Hepatocyte (in vitro differentiated cells): Measurements from ENCODE around the gene RAB3IL1. TPM values are rescaled to one million over a fixed set of nuclear protein-coding genes. Genes with fewer than 3 reads are reported as not detected.

ENCODE experiments used
- DNase-seq: peaks from one replicate; pipeline ENCODE4 v3.0.0-alpha.2; 2016; ENCODE audit warnings: low spot score
- H2AFZ ChIP-seq: fragments of 200-600 bp; sonication (generic); 2 replicates; pipeline ENCODE4 v1.6.0; 2016; ENCODE audit warnings: antibody characterized with exemption, mild to moderate bottlenecking
- H3K27ac ChIP-seq: fragments of 200-600 bp; sonication (generic); 2 replicates; pipeline ENCODE4 v1.5.1; 2016; ENCODE audit warnings: mild to moderate bottlenecking
- H3K27me3 ChIP-seq: fragments of 200-600 bp; sonication (generic); 2 replicates; pipeline ENCODE4 v1.6.1; 2016
- H3K36me3 ChIP-seq: fragments of 200-600 bp; sonication (generic); replicated peaks from 2 replicates; pipeline ENCODE4 v1.5.1; 2016; ENCODE audit warnings: low read depth; ENCODE audit not compliant: insufficient read depth
- H3K4me1 ChIP-seq: fragments of 200-600 bp; sonication (generic); 2 replicates; pipeline ENCODE4 v1.5.1; 2016; ENCODE audit warnings: mild to moderate bottlenecking, moderate library complexity; ENCODE audit not compliant: insufficient read depth
- H3K4me2 ChIP-seq: fragments of 200-600 bp; sonication (generic); 2 replicates; pipeline ENCODE4 v1.6.0; 2016
- H3K4me3 ChIP-seq: fragments of 200-600 bp; sonication (generic); 2 replicates; pipeline ENCODE4 v1.5.1; 2016; ENCODE audit warnings: mild to moderate bottlenecking
- H3K79me2 ChIP-seq: fragments of 200-600 bp; sonication (generic); 2 replicates; pipeline ENCODE4 v1.6.0; 2017; ENCODE audit warnings: mild to moderate bottlenecking
- H3K9me2 ChIP-seq: fragments of 200-600 bp; sonication (generic); replicated peaks from 2 replicates; pipeline ENCODE4 v1.6.0; 2017; ENCODE audit warnings: mild to moderate bottlenecking; ENCODE audit not compliant: insufficient read depth
- H3K9me3 ChIP-seq: fragments of 200-600 bp; sonication (generic); 2 replicates; pipeline ENCODE4 v1.5.1; 2016; ENCODE audit warnings: low read depth, mild to moderate bottlenecking
- H4K20me1 ChIP-seq: fragments of 200-600 bp; sonication (generic); 2 replicates; pipeline ENCODE4 v1.6.0; 2016; ENCODE audit warnings: mild to moderate bottlenecking; ENCODE audit not compliant: insufficient read depth, poor library complexity, severe bottlenecking
- EZH2 ChIP-seq: fragments of 200-600 bp; sonication (generic); IDR thresholded peaks from 2 replicates; pipeline ENCODE4 v1.6.1; 2016; ENCODE audit warnings: antibody characterized with exemption, mild to moderate bottlenecking, borderline replicate concordance
- EZH2phosphoT487 ChIP-seq: fragments of 200-600 bp; sonication (generic); IDR thresholded peaks from one replicate; pipeline ENCODE4 v1.6.1; 2018; ENCODE audit warnings: antibody characterized with exemption, mild to moderate bottlenecking, low read depth, moderate library complexity; ENCODE audit not compliant: unreplicated experiment, severe bottlenecking
- WGBS: methylation state at CpG from one replicate; pipeline ENCODE4 v1.1.6; 2016; ENCODE audit warnings: low lambda C conversion rate; ENCODE audit errors: missing lambda C conversion rate; 5-methylcytosine and 5-hydroxymethylcytosine counted together
- polyA plus RNA-seq: library from polyadenylated mRNA; unstranded; fragments of >200 nt; fragmentation: Nextera tagmentation; extraction: Ambion mirVana; gene quantifications from 2 replicates; pipeline ENCODE4 v1.2.1, GENCODE V29; 2016
- total RNA-seq: library from RNA; depleted of rRNA; stranded (reverse); fragments of >200 nt; gene quantifications from 2 replicates; pipeline ENCODE4 v1.2.3, GENCODE V29; 2014
- TF ChIP-seq, protein P1 (sequence below): fragments of 200-600 bp; sonication (generic); IDR thresholded peaks from 2 replicates; pipeline ENCODE4 v1.5.1; 2016; ENCODE audit warnings: antibody characterized with exemption, mild to moderate bottlenecking; ENCODE audit not compliant: poor library complexity

The RAB3IL1 gene
- total and polyA plus RNA-seq, 2 experiments from 2014 or later, result 10.8 to 18.6 TPM

DNA sequence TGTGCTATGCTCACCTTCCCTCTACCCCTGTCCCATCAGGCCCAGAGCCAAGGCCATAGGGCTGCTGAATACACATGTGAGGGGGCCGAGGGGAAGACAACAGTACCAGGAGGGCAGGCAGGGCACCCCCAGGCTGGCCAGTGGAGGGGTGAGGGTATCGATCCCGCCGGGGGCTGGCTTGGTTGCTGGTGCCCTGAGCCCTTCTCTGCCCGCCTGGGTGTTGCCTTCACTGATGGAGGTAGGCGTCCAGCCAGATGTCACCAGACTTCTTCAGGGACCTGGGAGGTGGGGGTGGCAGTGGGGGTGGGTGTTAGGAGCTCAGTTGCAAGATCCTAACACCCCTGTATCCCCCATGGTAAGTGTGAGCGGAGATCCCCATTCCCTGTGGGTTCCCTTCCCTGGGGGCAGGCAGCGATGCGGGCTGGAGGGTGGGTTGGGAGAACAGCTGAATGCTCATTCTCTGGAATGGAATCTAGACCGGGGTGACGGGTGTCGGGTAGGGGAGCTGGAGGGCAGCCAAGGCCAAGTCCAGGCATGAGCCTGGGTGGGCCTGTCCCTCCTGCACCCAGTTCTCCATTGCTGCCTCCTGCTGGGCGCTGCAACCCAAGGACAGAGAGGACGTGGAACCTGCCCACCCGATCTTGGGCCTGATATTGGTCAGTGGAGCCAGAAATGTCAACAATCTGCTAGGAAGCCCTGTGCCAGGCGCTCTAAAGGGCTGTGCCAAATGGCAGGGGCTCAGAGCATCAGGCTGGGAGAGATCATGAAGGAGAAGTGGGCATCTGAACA, 43.6 kb downstream of the RAB3IL1 start:
- H3K4me3 ChIP-seq, result no peak overlapping the region
- H3K4me2 ChIP-seq, result no peak overlapping the region
- no peaks in the 10 kb centered on the region for H3K79me2 ChIP-seq
- TF ChIP-seq, protein P1, sequence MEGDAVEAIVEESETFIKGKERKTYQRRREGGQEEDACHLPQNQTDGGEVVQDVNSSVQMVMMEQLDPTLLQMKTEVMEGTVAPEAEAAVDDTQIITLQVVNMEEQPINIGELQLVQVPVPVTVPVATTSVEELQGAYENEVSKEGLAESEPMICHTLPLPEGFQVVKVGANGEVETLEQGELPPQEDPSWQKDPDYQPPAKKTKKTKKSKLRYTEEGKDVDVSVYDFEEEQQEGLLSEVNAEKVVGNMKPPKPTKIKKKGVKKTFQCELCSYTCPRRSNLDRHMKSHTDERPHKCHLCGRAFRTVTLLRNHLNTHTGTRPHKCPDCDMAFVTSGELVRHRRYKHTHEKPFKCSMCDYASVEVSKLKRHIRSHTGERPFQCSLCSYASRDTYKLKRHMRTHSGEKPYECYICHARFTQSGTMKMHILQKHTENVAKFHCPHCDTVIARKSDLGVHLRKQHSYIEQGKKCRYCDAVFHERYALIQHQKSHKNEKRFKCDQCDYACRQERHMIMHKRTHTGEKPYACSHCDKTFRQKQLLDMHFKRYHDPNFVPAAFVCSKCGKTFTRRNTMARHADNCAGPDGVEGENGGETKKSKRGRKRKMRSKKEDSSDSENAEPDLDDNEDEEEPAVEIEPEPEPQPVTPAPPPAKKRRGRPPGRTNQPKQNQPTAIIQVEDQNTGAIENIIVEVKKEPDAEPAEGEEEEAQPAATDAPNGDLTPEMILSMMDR, result no peak
- no peak for TF ChIP-seq EZH2phosphoT487
- TF ChIP-seq EZH2, result no peak
- H3K36me3 ChIP-seq, result no peaks in the 10 kb centered on the region
- H3K27me3 ChIP-seq, result no peaks in the 10 kb centered on the region
- no peaks in the 10 kb centered on the region for H3K9me3 ChIP-seq
- H4K20me1 ChIP-seq, result no peaks in the 10 kb centered on the region
- H3K27ac ChIP-seq, result no peak overlapping the region
- H3K9me2 ChIP-seq, result no peaks in the 10 kb centered on the region
- no peak for DNase-seq
- 93% methylated on average over 16 of the region's 16 CpGs for WGBS
- H3K4me1 ChIP-seq, result peaks cover 4% of the 10 kb centered on the region
- no peak overlapping the region for H2AFZ ChIP-seq

DNA sequence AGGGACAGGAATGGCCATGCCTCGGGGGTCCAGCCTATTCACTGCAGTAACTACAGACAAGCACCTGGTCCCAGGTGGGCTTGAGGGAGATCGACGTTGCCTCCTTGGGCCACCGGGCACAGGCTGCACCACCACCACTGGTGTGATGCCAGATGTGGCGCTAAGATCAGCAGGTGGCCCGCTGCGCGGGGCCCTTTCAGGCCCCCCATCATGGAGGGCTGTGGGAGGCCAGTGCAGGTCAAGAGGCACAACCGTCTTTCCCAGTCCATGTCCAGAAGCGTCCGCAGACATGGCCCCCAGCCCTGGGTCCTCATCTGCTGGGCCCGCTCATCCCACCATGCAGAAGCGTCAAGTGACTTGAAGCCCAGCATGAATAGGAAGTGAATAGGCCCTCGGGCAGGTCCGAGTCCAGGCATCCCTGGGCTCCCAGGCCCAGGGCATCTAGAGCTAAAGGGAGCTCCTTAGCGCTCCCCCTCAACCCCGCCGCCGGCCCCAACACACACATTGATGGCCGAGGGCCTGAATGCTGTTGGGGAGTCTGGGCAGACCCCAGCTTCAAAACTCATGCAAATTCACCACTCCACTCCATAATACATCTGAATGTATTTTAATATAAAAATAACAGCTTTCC, 44.3 kb downstream of the RAB3IL1 start:
- H3K9me3 ChIP-seq, result no peaks in the 10 kb centered on the region
- H3K4me3 ChIP-seq, result no peak overlapping the region
- H3K27me3 ChIP-seq, result no peaks in the 10 kb centered on the region
- no peaks in the 10 kb centered on the region for H3K36me3 ChIP-seq
- no peaks in the 10 kb centered on the region for H3K9me2 ChIP-seq
- DNase-seq, result no peak
- peaks cover 4% of the 10 kb centered on the region for H3K4me1 ChIP-seq
- no peaks in the 10 kb centered on the region for H4K20me1 ChIP-seq
- H3K27ac ChIP-seq, result no peak overlapping the region
- 91% methylated on average over 20 of the region's 20 CpGs for WGBS
- H2AFZ ChIP-seq, result no peak overlapping the region
- H3K79me2 ChIP-seq, result no peaks in the 10 kb centered on the region
- H3K4me2 ChIP-seq, result no peak overlapping the region
- TF ChIP-seq EZH2phosphoT487 (no peak), EZH2 (no peak)
- TF ChIP-seq, protein P1, result no peak

DNA sequence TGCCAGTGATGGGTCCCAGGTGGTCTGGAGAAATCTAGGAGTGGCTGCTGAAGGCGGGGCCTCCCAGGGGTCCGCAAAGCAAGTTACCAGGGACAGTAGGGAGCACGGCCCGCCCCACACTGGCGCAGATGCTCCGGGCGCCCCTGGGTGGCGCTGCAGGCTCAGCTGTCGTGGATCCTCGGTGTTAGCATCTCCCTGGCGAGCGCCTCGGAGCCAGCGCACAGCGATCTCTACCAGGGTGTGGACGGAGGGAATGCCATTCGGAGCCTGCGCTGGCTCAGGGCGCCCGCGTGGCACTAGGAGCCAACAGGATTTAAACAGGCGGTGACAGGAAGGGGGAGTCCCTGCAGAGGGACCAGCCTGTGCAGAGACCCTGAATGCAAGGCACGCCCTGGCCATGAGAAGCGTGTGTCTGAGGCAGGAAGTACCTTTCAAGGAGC, 46.2 kb downstream of the RAB3IL1 start:
- TF ChIP-seq, protein P1, result peak; percentile 93
- TF ChIP-seq EZH2phosphoT487, result no peak
- no peaks in the 10 kb centered on the region for H3K9me3 ChIP-seq
- H4K20me1 ChIP-seq, result no peaks in the 10 kb centered on the region
- H3K27me3 ChIP-seq, result no peaks in the 10 kb centered on the region
- H3K27ac ChIP-seq, result no peak overlapping the region
- no peaks in the 10 kb centered on the region for H3K36me3 ChIP-seq
- no peak overlapping the region for H2AFZ ChIP-seq
- H3K4me2 ChIP-seq, result peak overlapping the region; percentile 69
- peak; percentile 91 for DNase-seq
- no peaks in the 10 kb centered on the region for H3K79me2 ChIP-seq
- peaks cover 4% of the 10 kb centered on the region for H3K4me1 ChIP-seq
- H3K4me3 ChIP-seq, result no peak overlapping the region
- 6% methylated on average over 24 of the region's 24 CpGs for WGBS
- no peaks in the 10 kb centered on the region for H3K9me2 ChIP-seq
